A549 treated with RU486 at 1 μM for 4 hours (cell line): ENCODE measurements around the gene TRIM10. TPM values are rescaled to one million over a fixed set of nuclear protein-coding genes. Genes with fewer than 3 reads are reported as not detected.

Experiments
- total RNA-seq: library from RNA; stranded (reverse); fragments of 200-300 nt; extraction: Qiagen RNA extraction; gene quantifications from 5 replicates; pipeline ENCODE4 v1.2.3, GENCODE V29; 2022; ENCODE audit warnings: low read depth

TRIM10 gene
- not detected in 5 replicates for total RNA-seq

GRCh38 chr6:30160785-30161531 lies at the start of gene TRIM10:
TRIM10 (minus strand) TSS chr6:30161211; CDS start chr6:30160858, 353 bp downstream.

GRCh38 chr6:30163090-30163917 lies 2.3 kb upstream of the TRIM10 start, which contains the start of gene TRIM15:
TRIM15 (plus strand) TSS chr6:30163546; CDS start chr6:30163685, 139 bp downstream.

GRCh38 chr6:30135757-30136156 lies 25.3 kb downstream of the TRIM10 start, which contains the start of gene TRIM40:
TRIM40 (plus strand) TSS chr6:30136140; CDS start chr6:30137037, 897 bp downstream.

GRCh38 chr6:30113003-30113759 lies 47.8 kb downstream of the TRIM10 start, which contains the start of gene TRIM31:
TRIM31 (minus strand) TSS chr6:30113090; CDS start chr6:30112805, 285 bp downstream.

Other genes with a start within 250 kb of the TRIM10 start
- gene HLA-A, start 218.7 kb downstream of the TRIM10 start, total RNA-seq, result 113 to 153 TPM (median 141 TPM) in 5 replicates
- 26.6 to 38.4 TPM (median 34.8 TPM) in 5 replicates for gene POLR1H, start 99.9 kb downstream of the TRIM10 start, total RNA-seq
- 41.2 to 47.5 TPM (median 42.1 TPM) in 5 replicates for gene PPP1R11, start 94.0 kb downstream of the TRIM10 start, total RNA-seq
- gene RNF39, start 85.4 kb downstream of the TRIM10 start, total RNA-seq, result 0.03 to 0.06 TPM in 2 of 5 replicates, not detected in the others
- 1.6 to 3.1 TPM (median 2.3 TPM) in 5 replicates for gene TRIM31, start 48.1 kb downstream of the TRIM10 start, total RNA-seq
- not detected in 5 replicates for gene TRIM40, start 25.1 kb downstream of the TRIM10 start, total RNA-seq
- gene TRIM15, start 2.3 kb upstream of the TRIM10 start, total RNA-seq, result 0.20 TPM in 1 of 5 replicates, not detected in the others
- gene TRIM26, start 52.2 kb upstream of the TRIM10 start, total RNA-seq, result 25.0 to 27.0 TPM (median 26.6 TPM) in 5 replicates
- 7.4 to 9.1 TPM (median 8.1 TPM) in 5 replicates for gene TRIM39, start 165.7 kb upstream of the TRIM10 start, total RNA-seq
- gene RPP21, start 183.9 kb upstream of the TRIM10 start, total RNA-seq, result 54.6 to 73.4 TPM (median 72.6 TPM) in 5 replicates